ENCODE data around the gene DRAP1. TPM values are rescaled to one million over a fixed set of nuclear protein-coding genes. Genes with fewer than 3 reads are reported as not detected.

Gene DRAP1
- total and polyA plus RNA-seq, 7 donors, result 74.5 to 217 (median 121) TPM

DNA sequence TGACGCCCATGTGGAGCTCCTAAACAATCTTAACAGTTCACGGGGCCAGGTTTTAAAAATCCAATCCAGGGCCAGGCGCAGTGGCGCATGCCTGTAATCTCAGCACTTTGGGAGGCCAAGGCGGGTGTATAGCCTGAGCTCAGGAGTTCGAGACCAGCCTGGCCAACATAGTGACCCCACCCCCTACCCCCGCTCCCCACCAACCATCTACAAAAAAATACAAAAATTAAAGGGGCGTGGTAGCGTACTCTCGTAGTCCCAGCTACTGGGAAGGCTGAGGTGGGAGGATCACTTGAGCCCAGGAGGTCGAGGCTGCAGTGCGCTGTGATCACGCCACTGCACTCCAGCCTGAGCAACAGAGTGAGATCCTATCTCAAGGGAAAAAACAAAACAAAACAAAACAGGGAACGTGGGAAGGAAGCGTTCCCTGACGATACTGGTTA, 41.6 kb downstream of the DRAP1 start:
- H3K27ac ChIP-seq, result peak overlapping the region; percentile 91
- no peaks in the 10 kb centered on the region for H3K9me3 ChIP-seq
- no peaks in the 10 kb centered on the region for H3K27me3 ChIP-seq (ENCODE audit: insufficient read depth in 3 of 3, low read length in 2 of 3)
- ATAC-seq, result peak; percentile 2 to 38 (median 14)
- DNase-seq, result no peak
- WGBS, 3 donors, result 48 to 52% (median 51%) methylated on average over 16 of the region's 16 CpGs
- no peak for TF ChIP-seq CTCF (IDR thresholded peaks at IDR 0.05)
- peaks cover 0 to 21% of the 10 kb centered on the region in 2 donors for H3K36me3 ChIP-seq (ENCODE audit: insufficient read depth in 1 of 2, low read depth in 1 of 2)
- H3K4me3 ChIP-seq, result peak overlapping the region; percentile 100
- peaks cover 15% of the 10 kb centered on the region for H3K4me1 ChIP-seq
- intact Hi-C loops (cut with DNase I), result loop anchor here (1.0 to 5.0 kb wide), 3 partner anchors 41 to 74 kb away; partner anchors contain the start of genes BANF1 (in 2 of the 2), EIF1AD (in 2 of the 2) and FIBP (in 2 of the 2)

GRCh38 chr11:65961267-65962140, 42.3 kb downstream of the DRAP1 start, which contains the start of gene SART1:
TSS of gene SART1 (plus strand) at chr11:65961734. CDS start at chr11:65961781, 47 bp downstream.
- intact Hi-C loops (cut with DNase I), result loop anchor here (1.0 to 5.0 kb wide), 3 partner anchors 41 to 74 kb away; partner anchors contain the start of genes BANF1 (in 2 of the 2), EIF1AD (in 2 of the 2) and FIBP (in 2 of the 2)
- Histone ChIP-seq H3K4me1 (peaks cover 15% of the 10 kb centered on the region), H3K27me3 (ENCODE audit: insufficient read depth in 3 of 3, low read length in 2 of 3) (no peaks in the 10 kb centered on the region), H3K4me3 (peak within 1 kb of the TSS; percentile 100), H3K36me3 (ENCODE audit: insufficient read depth in 1 of 2, low read depth in 1 of 2) (peaks cover 5 to 28% of the 10 kb centered on the region in 2 donors), H3K27ac (peak within 1 kb of the TSS; percentile 91), H3K9me3 (no peaks in the 10 kb centered on the region)
- DNase-seq (peak; percentile 98 to 99), ATAC-seq (peak; percentile 97 to 99 (median 98))
- 0% methylated on average over 76 to 97 of the region's 97 CpGs for WGBS, 3 donors
- no peak for TF ChIP-seq CTCF (IDR thresholded peaks at IDR 0.05)

- Histone ChIP-seq H3K27ac (peak overlapping the region; percentile 91), H3K27me3 (ENCODE audit: insufficient read depth in 3 of 3, low read length in 2 of 3) (no peaks in the 10 kb centered on the region), H3K4me3 (peak overlapping the region; percentile 100), H3K36me3 (ENCODE audit: insufficient read depth in 1 of 2, low read depth in 1 of 2) (peaks cover 6 to 35% of the 10 kb centered on the region in 2 donors), H3K9me3 (no peaks in the 10 kb centered on the region), H3K4me1 (peaks cover 15% of the 10 kb centered on the region)
- ATAC-seq, result peak in 2 of 4 donors; percentile 2 to 4
- no peak for DNase-seq
- 6 to 7% (median 6%) methylated on average over 12 to 13 of the region's 13 CpGs for WGBS, 3 donors
- intact Hi-C loops (cut with DNase I), result loop anchor here (5.0 kb wide), 2 partner anchors 40 to 75 kb away; partner anchors contain the start of genes FIBP (in 2 of the 2), BANF1 (in 1 of the 2) and EIF1AD (in 1 of the 2)
- no peak for TF ChIP-seq CTCF (IDR thresholded peaks at IDR 0.05)
Measured at GRCh38 chr11:65962141-65962564, 42.9 kb downstream of the DRAP1 start.

DNA sequence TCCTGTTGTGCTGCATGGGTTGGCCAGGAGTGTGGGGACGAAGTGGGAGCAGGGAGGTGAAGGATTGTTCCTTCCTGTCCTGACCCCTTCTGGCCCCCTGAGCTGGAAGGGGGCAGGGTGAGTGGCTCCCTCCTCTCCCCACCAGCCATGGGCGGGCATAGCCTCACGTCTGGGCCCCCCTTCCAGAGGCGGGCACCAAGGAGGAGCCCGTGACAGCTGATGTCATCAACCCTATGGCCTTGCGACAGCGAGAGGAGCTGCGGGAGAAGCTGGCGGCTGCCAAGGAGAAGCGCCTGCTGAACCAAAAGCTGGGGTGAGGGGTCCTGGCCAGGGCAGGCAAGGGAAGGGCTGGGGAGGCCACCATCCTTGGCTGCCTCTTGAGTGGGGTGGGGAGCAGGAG, 45.7 kb downstream of the DRAP1 start:
- TF ChIP-seq CTCF (IDR thresholded peaks at IDR 0.05), result no peak
- no peak for ATAC-seq
- H3K27ac ChIP-seq, result no peak overlapping the region
- 78 to 90% (median 87%) methylated on average over 8 to 10 of the region's 10 CpGs for WGBS, 3 donors
- peaks cover 33% of the 10 kb centered on the region for H3K4me1 ChIP-seq
- H3K36me3 ChIP-seq (ENCODE audit: insufficient read depth in 1 of 2, low read depth in 1 of 2), result peaks cover 11 to 59% of the 10 kb centered on the region in 2 donors
- H3K9me3 ChIP-seq, result no peaks in the 10 kb centered on the region
- H3K4me3 ChIP-seq, result no peak overlapping the region
- intact Hi-C loops (cut with DNase I), result loop anchor here (5.0 kb wide), 2 partner anchors 37 to 78 kb away; partner anchors contain the start of genes FIBP (in 2 of the 2), BANF1 (in 1 of the 2) and EIF1AD (in 1 of the 2)
- no peaks in the 10 kb centered on the region for H3K27me3 ChIP-seq (ENCODE audit: insufficient read depth in 3 of 3, low read length in 2 of 3)
- no peak for DNase-seq
